K562 treated with DMSO at 1 percent for 48 hours (cell line): ENCODE data around the gene PPA1. TPM values are rescaled to one million over a fixed set of nuclear protein-coding genes. Genes with fewer than 3 reads are reported as not detected.

ENCODE experiments used
- total RNA-seq: library from RNA; unstranded; fragments of 300-600 nt; gene quantifications from 2 replicates; pipeline ENCODE4 v1.2.3, GENCODE V29; 2022; ENCODE audit warnings: low replicate concordance; ENCODE audit errors: extremely low read depth

The PPA1 gene
- total RNA-seq, result not detected in 2 replicates

GRCh38 chr10:70233109-70233938 is at the start of gene PPA1:
PPA1 (minus strand) TSS chr10:70233429; CDS start chr10:70233327, 102 bp downstream.

Other genes with a start within 250 kb of the PPA1 start
- not detected in 2 replicates for gene MACROH2A2, start 180.6 kb downstream of the PPA1 start, total RNA-seq
- gene AIFM2, start 100.6 kb downstream of the PPA1 start, total RNA-seq, result not detected in 2 replicates
- not detected in 2 replicates for gene TYSND1, start 86.7 kb downstream of the PPA1 start, total RNA-seq
- gene SAR1A, start 62.9 kb downstream of the PPA1 start, total RNA-seq, result not detected in 2 replicates
- not detected in 2 replicates for gene NPFFR1, start 50.6 kb upstream of the PPA1 start, total RNA-seq
- gene LRRC20, start 149.2 kb upstream of the PPA1 start, total RNA-seq, result not detected in 2 replicates
- 63.7 TPM in 1 of 2 replicates, not detected in the other for gene EIF4EBP2, start 170.7 kb upstream of the PPA1 start, total RNA-seq
- not detected in 2 replicates for gene NODAL, start 208.3 kb upstream of the PPA1 start, total RNA-seq
- gene PALD1, start 245.3 kb upstream of the PPA1 start, total RNA-seq, result not detected in 2 replicates